Epithelial cell of prostate (primary cell): ENCODE measurements around the gene SSR3.
A peak's percentile ranks its signal among the peaks of the same experiment; 100 is the strongest.
"Not testable (repeated sequence)": the region's sequence is repeated elsewhere in the genome, so short reads cannot be mapped to it uniquely, and the experiment has no call there.

Experiments
- DNase-seq: peaks from one replicate; pipeline ENCODE4 v3.0.0-alpha.2; 2011; ENCODE audit warnings: low read depth, low spot score
- H3K27ac ChIP-seq: fragments of 450-650 bp; 2 replicates; pipeline ENCODE4 v1.5.1; 2017; ENCODE audit warnings: mild to moderate bottlenecking

SSR3 gene

GRCh38 chr3:156554842-156555687, at the start of gene SSR3:
TSS of gene SSR3 (minus strand) at chr3:156555117. CDS start at chr3:156555089, 28 bp downstream.
- peak within 1 kb of the TSS; percentile 92 for H3K27ac ChIP-seq
- peak; percentile 98 for DNase-seq

DNA sequence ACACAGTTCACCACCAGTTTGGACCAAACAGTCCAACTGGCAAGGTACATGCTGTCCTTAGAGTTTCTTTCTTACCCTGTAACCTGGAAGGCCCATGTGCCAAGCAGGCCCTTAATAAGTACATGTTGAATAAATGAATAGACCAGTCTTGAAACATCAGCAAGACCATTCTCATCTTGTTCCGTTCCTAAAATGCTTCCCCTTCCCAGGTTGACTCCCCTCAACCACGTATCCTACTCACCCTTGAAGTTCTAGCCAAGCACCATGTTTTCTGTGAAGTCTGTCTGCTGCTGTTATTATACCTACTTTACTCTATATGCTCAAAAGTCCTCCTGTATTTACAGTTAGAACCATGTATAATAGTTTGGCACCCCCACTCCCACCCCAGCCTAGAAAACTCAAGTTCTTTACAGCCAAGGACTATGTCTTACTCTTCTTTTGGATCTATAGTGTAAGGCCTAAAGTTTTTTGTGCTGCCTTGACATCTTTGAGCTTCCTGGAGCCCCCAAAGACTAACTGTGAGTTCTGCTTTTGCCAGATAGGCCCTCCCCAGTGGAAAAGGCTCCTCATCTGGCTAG, 49.2 kb upstream of the SSR3 start:
- DNase-seq: no peak
- H3K27ac ChIP-seq: no peak overlapping the region

- no peak overlapping the region for H3K27ac ChIP-seq
- no peak for DNase-seq
Measured at GRCh38 chr3:156603379-156604017, 48.6 kb upstream of the SSR3 start.

- no peak for DNase-seq
- H3K27ac ChIP-seq: peak overlapping the region; percentile 9
Measured at GRCh38 chr3:156602424-156602823, 47.5 kb upstream of the SSR3 start.

GRCh38 chr3:156601497-156601896, 46.6 kb upstream of the SSR3 start:
- DNase-seq: no peak
- no peak overlapping the region for H3K27ac ChIP-seq

DNA sequence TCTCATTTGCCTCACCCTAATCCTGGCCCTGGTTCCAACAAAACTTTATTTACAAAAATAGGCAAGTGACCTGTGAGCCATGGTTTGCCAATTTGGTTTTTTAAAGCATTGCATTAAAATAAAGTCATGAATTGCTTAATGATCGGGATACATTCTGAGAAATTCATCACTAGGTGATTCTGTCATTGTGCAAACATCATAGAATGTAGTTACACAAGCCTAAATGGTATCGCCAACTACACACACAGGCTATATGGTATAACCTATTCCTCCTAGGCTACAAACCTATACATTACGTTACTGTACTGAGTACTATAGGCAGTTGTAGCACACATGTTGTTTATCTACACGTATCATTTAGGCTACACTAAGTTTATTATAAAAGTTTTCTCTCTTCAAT, 45.9 kb upstream of the SSR3 start:
- H3K27ac ChIP-seq: no peak overlapping the region
- DNase-seq: no peak

DNA sequence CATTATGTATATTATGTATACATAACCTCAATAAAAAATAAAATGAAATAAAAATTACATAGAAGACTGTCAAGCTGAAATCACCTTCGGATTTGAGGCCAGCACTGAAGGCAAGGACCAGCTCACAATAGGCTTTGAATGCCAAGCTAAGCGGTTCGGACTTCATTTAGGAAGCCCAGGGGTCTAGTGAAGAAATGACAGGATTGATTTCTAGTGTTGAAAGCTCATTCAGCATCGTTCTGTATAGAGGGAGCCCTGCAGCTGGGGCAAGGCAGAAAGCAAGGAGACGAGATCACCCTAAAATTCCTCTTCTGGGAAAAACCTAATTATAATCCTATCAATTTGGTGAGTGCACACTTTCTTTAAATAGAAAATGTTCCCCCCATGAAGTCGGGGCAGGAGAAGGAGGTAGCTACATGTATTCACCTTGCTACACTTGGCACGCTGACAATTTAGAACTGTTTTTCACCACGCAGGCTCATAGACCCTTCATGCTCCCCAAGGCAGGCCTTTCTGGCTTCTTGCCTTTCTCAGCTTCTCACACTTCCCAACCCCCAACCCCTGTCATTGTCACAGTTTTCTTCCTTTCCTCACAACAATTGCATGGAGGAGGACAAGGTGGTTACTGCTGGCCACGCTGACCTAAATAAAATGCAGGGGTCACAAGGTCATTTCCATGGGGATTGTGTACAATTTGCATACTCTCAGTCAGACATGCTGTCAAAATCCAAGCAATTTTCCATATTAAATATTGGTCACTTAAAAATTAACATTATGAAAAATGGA, 44.4 kb upstream of the SSR3 start:
- H3K27ac ChIP-seq: no peak overlapping the region
- no peak for DNase-seq

DNA sequence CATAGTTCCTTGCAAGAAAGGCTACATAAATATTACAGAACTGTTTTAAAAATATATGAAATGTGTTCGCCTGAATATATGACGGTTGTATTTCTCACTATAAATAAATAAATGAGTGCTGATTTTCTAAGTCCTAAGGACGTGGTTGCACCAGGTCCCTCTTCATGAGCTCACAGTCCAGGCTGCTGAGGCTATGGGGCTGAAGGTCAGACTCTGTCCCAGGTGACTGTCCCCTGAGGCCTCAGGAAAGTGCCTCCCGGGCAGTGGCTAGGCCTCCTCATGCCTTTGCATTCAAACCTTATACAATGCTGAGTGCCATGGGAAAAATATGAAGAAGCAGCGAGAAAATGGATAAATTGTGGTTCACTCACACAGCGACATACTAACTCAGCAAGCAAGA, 43.5 kb upstream of the SSR3 start:
- H3K27ac ChIP-seq: no peak overlapping the region
- DNase-seq: no peak

GRCh38 chr3:156594219-156594683, 39.3 kb upstream of the SSR3 start:
- no peak for DNase-seq
- H3K27ac ChIP-seq: no peak overlapping the region

DNA sequence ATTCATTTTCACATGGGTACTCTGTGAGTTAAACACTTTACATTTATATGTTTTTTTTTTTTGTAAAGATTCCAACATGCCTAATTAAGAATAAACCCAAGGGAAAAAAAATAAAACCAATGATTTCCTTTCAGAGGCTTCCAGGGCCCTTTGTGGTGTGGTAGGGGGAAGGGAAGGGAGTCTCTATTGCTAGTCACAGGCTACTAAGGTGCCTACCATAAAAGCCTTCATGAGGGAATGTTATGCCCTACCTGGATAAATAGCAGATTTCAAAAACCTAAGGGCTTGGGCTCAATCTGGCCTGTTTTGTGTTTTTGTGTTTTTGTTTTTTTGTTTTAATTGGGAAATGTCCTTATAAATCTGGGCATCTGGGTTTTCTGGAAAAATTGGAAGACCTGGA, 38.9 kb upstream of the SSR3 start:
- H3K27ac ChIP-seq: no peak overlapping the region
- no peak for DNase-seq

DNA sequence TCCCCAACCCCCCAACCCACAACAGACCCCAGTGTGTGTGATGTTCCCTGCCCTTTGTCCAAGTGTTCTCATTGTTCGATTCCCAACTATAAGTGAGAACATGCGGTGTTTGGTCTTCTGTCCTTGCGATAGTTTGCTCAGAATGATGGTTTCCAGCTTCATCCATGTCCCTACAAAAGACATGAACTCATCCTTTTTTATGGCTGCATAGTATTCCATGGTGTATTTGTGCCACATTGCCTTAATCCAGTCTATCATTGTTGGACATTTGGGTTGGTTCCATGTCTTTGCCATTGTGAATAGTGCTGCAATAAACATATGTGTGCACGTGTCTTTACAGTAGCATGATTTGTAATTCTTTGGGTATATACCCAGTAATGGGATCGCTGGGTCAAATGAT, 34.9 kb upstream of the SSR3 start:
- DNase-seq, H3K27ac ChIP-seq: not testable (repeated sequence)

- no peak overlapping the region for H3K27ac ChIP-seq
- DNase-seq: no peak
Measured at GRCh38 chr3:156587760-156588069, 32.8 kb upstream of the SSR3 start.

- DNase-seq: no peak
- no peak overlapping the region for H3K27ac ChIP-seq
Measured at GRCh38 chr3:156586905-156587759, 32.2 kb upstream of the SSR3 start.

DNA sequence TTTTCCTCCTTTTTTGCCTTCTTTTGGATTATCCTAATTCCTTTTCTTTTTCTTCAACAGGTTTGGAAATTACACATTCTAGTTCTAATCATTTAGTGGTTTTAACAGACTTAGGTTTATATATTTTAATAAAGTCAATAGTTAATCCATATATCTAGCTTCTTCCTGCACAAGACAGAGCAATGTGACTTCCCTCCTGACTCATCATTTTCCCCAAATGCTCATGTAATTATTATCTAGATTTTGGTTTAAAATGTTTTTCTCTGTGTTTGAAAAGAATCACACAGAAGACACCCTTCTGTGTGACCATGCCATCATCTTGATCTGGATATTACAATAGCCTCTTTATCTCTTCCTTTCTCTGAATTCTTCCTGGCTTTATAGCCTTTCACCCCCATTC, 28.6 kb upstream of the SSR3 start:
- H3K27ac ChIP-seq: no peak overlapping the region
- DNase-seq: no peak

GRCh38 chr3:156582532-156583183, 27.7 kb upstream of the SSR3 start:
- H3K27ac ChIP-seq: no peak overlapping the region
- no peak for DNase-seq

GRCh38 chr3:156581954-156582353, 27.0 kb upstream of the SSR3 start:
- no peak for DNase-seq
- H3K27ac ChIP-seq: no peak overlapping the region

GRCh38 chr3:156581033-156581432, 26.1 kb upstream of the SSR3 start:
- no peak for DNase-seq
- no peak overlapping the region for H3K27ac ChIP-seq

DNA sequence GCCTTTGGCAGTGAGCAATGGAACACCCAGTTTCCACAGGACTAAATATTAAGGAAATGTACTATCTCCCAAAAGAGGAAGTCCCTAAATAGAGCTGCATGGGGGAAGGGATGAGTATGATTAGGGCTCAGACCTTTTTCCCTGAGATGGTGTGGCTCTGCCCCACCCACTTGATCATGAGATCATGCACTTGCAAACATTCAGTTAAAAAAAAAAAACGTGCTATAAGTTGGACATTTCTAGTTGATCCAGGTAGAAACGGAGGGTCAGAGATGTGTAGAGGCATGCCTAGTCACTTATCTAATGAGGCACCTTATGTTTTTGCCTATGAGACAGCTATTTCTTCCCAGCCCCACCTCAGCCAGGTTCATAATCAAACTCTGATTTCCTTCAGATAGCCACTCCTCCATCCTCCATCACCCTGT, 24.5 kb upstream of the SSR3 start:
- DNase-seq: peak; percentile 16
- peak overlapping the region; percentile 46 for H3K27ac ChIP-seq

DNA sequence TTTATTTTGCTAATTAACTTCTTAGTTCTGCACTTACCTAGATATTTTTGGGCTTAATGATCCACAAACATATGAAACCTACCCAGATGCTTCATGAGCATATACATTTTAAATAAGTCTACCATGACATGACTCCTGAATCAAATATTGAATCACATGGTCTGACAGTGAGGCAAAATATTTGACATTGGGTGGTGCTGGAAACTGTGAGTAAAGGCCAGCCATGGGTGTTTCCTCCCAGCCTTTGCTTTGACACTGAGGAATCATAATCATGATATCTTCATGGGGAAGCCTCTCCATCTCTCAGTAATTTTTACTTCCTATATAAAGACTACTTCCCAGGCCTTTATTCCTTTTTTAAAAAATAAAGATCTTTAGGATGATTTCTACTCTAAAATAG, 22.8 kb upstream of the SSR3 start:
- no peak for DNase-seq
- peak overlapping the region; percentile 46 for H3K27ac ChIP-seq
